ENCODE data around the gene SUN3.

DNA sequence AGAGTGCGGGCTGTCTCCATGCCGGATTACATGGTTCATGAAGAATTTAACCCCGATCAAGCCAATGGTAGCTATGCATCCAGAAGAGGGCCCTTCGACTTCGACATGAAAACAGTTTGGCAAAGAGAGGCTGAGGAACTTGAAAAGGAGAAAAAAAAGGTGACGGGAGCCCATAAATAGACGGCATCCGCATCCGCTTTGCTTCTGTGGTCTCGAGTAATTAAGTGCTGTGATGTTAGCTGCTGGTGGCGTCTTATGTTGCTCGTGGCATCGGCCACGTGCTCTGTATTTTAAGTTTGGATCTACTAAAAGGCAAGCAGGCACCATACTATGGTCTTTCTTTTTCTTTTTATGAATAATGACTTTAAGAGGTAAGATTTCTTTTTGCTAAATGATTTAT lies 17.6 kb upstream of the SUN3 start:
- TF ChIP-seq POLR2AphosphoS5 (IDR thresholded peaks at IDR 0.05; ENCODE audit: low read depth, low read length): no peak
- TF ChIP-seq FOXP2 (optimal IDR thresholded peaks at IDR 0.05; ENCODE audit: borderline replicate concordance, extremely low read depth, extremely low read length, insufficient read depth): no peak
- TF ChIP-seq TAF1 (IDR thresholded peaks at IDR 0.05; ENCODE audit: borderline replicate concordance, insufficient read depth, low read length): no peak
- no peak for TF ChIP-seq REST (IDR thresholded peaks at IDR 0.05; ENCODE audit: insufficient read depth in 1 of 2, low read depth in 2 of 2, low read length in 2 of 2)
- TF ChIP-seq SIN3A (IDR thresholded peaks at IDR 0.05; ENCODE audit: borderline replicate concordance, insufficient read depth, low read length): no peak

Measured in PFSK-1 (cell line).